BE2C (cell line): ENCODE measurements around the gene SPOCK3.

Experiments
- DNase-seq: peaks from one replicate; pipeline ENCODE4 v3.0.0-alpha.2; 2020
- H3K27me3 ChIP-seq: fragments of 250-450 bp; sonication (Bioruptor Pico); 2 replicates; pipeline ENCODE4 v1.5.1; 2020; ENCODE audit warnings: mild to moderate bottlenecking
- H3K36me3 ChIP-seq: fragments of 250-450 bp; sonication (Bioruptor Pico); 2 replicates; pipeline ENCODE4 v1.5.1; 2020; ENCODE audit warnings: mild to moderate bottlenecking
- H3K4me1 ChIP-seq: fragments of 250-450 bp; sonication (Bioruptor Pico); 2 replicates; pipeline ENCODE4 v1.5.1; 2020
- H3K4me3 ChIP-seq: 2 replicates; pipeline ENCODE4 v1.5.1; 2011; ENCODE audit warnings: low read depth, low read length
- H3K9me3 ChIP-seq: fragments of 250-450 bp; sonication (Bioruptor Pico); 2 replicates; pipeline ENCODE4 v1.5.1; 2020
- TF ChIP-seq, protein P1 (sequence below): IDR thresholded peaks from 2 replicates; pipeline ENCODE4 v1.5.1; 2012; ENCODE audit warnings: mild to moderate bottlenecking, low read depth, low read length

SPOCK3 gene

DNA sequence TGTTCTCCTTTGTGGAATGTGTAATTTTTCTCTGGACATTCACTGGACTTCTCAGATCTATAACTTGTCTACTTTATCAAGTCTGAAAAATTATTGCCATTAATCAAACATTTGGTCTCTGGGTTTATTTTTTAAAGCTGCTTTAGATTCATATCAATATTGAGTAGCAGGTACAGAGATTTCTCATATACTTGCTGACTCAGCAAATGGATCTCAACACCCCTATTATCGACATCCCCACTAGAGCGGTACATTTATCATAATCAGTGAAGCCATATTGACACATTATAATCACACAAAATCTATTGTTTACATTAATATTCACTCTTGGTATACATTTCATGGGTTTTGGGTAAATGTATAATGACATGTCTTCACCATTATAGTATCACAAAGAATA is 268.7 kb downstream of the SPOCK3 start:
- Histone ChIP-seq H3K4me1 (no peaks in the 10 kb centered on the region), H3K27me3 (no peaks in the 10 kb centered on the region), H3K9me3 (no peaks in the 10 kb centered on the region), H3K36me3 (no peaks in the 10 kb centered on the region; the same call in 1 of the 2 replicates), H3K4me3 (no peak overlapping the region)
- no peak for DNase-seq
- TF ChIP-seq, protein P1, sequence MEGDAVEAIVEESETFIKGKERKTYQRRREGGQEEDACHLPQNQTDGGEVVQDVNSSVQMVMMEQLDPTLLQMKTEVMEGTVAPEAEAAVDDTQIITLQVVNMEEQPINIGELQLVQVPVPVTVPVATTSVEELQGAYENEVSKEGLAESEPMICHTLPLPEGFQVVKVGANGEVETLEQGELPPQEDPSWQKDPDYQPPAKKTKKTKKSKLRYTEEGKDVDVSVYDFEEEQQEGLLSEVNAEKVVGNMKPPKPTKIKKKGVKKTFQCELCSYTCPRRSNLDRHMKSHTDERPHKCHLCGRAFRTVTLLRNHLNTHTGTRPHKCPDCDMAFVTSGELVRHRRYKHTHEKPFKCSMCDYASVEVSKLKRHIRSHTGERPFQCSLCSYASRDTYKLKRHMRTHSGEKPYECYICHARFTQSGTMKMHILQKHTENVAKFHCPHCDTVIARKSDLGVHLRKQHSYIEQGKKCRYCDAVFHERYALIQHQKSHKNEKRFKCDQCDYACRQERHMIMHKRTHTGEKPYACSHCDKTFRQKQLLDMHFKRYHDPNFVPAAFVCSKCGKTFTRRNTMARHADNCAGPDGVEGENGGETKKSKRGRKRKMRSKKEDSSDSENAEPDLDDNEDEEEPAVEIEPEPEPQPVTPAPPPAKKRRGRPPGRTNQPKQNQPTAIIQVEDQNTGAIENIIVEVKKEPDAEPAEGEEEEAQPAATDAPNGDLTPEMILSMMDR = no peak

DNA sequence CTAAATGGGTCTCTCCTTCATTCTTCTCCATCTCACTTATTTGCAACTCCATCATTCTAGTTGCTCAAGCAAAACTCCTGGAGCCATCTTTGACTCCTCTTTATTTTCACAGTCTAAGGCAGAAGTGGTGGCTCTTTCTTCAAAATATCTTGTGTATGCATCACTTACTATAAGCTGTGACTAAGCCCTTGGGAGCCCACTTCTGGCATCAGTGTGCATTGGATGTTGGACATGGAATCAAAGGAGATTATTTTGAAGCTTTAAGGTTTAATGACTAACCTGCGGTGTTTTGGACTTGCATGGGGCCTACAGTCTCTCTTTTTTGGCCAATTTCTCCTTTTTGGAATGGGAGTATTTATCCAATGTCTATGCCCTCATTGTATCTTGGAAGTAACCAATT is 276.8 kb downstream of the SPOCK3 start:
- Histone ChIP-seq H3K36me3 (no peaks in the 10 kb centered on the region), H3K27me3 (no peaks in the 10 kb centered on the region), H3K4me3 (no peak overlapping the region), H3K4me1 (peaks cover 6% of the 10 kb centered on the region), H3K9me3 (no peaks in the 10 kb centered on the region)
- TF ChIP-seq, protein P1 = no peak
- no peak for DNase-seq

DNA sequence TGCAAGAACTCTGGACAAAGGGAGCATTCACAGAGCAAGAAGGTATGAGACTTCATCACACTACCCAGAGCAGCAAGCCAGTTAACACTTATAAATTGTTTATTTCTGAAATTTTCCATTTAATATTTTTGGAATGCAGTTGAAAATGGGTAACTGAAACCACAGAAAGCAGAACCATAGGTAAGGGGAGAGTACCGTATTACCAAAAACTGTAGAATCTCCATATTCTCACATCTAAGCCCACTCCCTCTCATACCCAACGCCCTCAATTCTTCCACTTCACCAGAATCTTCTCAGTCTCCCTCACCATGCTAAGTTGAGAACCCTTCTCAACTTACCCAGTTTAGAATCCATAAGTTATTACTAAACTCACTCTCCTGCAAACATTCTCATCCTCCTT is 277.8 kb downstream of the SPOCK3 start:
- Histone ChIP-seq H3K27me3 (no peaks in the 10 kb centered on the region), H3K4me3 (no peak overlapping the region), H3K4me1 (peaks cover 6% of the 10 kb centered on the region), H3K36me3 (no peaks in the 10 kb centered on the region), H3K9me3 (no peaks in the 10 kb centered on the region)
- no peak for DNase-seq
- TF ChIP-seq, protein P1 = no peak

DNA sequence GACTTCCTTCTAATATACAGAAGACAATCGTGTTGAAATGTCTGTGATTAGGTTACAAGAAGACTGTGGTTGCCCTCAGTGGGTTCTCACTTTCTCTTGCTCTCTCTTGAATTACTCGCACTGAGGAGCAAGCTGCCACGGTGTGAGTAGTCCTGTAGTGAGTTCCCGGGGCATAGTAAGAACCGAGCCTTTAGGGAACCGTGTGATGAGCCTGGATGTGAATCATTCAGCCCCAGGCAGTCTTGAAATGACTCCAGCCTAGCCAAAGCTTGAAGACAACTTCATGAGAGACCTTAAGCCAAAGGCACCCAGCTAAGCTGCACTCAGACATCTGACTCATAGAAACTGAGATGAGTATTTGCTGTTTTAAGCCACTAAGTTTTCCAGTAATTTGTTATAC is 292.7 kb downstream of the SPOCK3 start:
- H3K27me3 ChIP-seq = no peaks in the 10 kb centered on the region
- TF ChIP-seq, protein P1 = no peak
- no peaks in the 10 kb centered on the region for H3K4me1 ChIP-seq
- DNase-seq = no peak
- H3K36me3 ChIP-seq = no peaks in the 10 kb centered on the region
- no peak overlapping the region for H3K4me3 ChIP-seq
- H3K9me3 ChIP-seq = no peaks in the 10 kb centered on the region

DNA sequence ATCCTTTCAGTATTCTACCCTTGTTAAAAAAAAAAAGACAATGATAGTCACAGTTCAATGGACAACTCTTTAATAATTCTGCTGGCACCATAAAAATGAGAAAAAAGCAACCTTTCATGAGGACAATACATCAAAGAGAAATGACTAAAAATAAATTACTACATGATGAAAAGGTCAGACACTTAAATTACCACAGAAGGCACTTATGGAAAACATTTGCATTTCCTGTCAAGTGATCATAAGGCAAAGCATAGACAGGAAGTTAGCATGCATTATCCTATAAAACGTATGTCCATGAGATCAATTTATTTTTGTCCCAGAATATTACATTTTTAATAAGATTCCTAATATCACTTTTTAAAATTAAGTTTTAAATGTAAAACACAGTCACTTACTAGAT is 303.8 kb downstream of the SPOCK3 start:
- TF ChIP-seq, protein P1 = no peak
- Histone ChIP-seq H3K4me1 (peaks cover 5% of the 10 kb centered on the region), H3K36me3 (no peaks in the 10 kb centered on the region), H3K27me3 (no peaks in the 10 kb centered on the region), H3K9me3 (no peaks in the 10 kb centered on the region), H3K4me3 (no peak overlapping the region)
- no peak for DNase-seq

DNA sequence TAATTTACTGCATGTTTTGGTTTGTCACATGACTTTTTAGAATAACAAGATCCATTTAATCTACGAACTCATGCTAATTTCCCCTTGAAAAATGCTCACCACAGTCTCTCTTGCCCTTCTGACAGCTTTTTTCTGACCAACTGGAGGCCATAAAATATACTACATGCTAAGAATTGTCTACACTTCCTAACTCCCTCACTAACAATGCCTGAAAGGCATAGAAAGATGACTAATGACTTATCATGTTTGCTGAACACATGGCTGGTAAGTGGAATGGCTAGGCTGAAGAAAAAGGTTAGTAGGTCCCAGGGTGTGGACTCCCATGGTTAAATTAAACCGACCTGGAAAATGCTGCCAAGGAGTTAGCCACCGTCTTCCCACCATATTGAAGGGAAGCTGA is 309.9 kb downstream of the SPOCK3 start:
- H3K36me3 ChIP-seq = no peaks in the 10 kb centered on the region
- H3K4me1 ChIP-seq = 0 out of 2 replicates have a peak, but pooled peaks cover 3% of the 10 kb centered on the region
- TF ChIP-seq, protein P1 = no peak
- H3K27me3 ChIP-seq = no peaks in the 10 kb centered on the region
- no peaks in the 10 kb centered on the region for H3K9me3 ChIP-seq
- DNase-seq = no peak
- no peak overlapping the region for H3K4me3 ChIP-seq
